ENCODE measurements around the gene PLCB3.

The PLCB3 gene

DNA sequence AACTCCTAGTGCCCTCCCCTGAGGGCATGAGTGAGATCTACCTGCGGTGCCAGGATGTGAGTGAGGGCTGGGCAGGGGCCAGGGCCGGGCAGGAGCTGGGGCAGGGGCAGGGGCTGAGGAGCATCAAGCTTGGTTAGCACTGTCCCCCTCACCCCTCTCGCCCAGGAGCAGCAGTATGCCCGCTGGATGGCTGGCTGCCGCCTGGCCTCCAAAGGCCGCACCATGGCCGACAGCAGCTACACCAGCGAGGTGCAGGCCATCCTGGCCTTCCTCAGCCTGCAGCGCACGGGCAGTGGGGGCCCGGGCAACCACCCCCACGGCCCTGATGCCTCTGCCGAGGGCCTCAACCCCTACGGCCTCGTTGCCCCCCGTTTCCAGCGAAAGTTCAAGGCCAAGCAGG, 31.1 kb upstream of the PLCB3 start:
- in situ Hi-C loops (cut with HindIII; ENCODE audit: low sequenced_read_pairs) = no loop called here
- H3K4me3 ChIP-seq (ENCODE audit: low read depth, low read length) = no peak overlapping the region
- no peak for DNase-seq (ENCODE audit: low read depth, low spot score)
- TF ChIP-seq, protein P1, sequence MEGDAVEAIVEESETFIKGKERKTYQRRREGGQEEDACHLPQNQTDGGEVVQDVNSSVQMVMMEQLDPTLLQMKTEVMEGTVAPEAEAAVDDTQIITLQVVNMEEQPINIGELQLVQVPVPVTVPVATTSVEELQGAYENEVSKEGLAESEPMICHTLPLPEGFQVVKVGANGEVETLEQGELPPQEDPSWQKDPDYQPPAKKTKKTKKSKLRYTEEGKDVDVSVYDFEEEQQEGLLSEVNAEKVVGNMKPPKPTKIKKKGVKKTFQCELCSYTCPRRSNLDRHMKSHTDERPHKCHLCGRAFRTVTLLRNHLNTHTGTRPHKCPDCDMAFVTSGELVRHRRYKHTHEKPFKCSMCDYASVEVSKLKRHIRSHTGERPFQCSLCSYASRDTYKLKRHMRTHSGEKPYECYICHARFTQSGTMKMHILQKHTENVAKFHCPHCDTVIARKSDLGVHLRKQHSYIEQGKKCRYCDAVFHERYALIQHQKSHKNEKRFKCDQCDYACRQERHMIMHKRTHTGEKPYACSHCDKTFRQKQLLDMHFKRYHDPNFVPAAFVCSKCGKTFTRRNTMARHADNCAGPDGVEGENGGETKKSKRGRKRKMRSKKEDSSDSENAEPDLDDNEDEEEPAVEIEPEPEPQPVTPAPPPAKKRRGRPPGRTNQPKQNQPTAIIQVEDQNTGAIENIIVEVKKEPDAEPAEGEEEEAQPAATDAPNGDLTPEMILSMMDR (IDR thresholded peaks at IDR 0.05; ENCODE audit: low read depth, low read length) = no peak

DNA sequence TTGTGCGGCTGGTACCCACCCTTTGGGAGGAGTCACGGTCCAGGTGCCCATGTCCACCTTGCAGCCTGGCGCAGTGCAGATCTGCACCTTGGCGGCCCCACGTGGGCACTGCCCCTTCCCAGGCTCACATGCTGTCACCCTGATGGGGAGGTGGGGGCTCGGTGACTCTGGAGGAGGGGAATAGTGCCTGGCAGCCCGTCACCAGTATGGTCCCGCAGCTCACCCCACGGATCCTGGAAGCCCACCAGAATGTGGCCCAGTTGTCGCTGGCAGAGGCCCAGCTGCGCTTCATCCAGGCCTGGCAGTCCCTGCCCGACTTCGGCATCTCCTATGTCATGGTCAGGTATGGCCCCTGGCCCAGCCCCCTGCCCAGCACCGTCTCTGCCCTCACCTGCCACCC, 30.5 kb upstream of the PLCB3 start:
- no peak overlapping the region for H3K4me3 ChIP-seq (ENCODE audit: low read depth, low read length)
- no peak for DNase-seq (ENCODE audit: low read depth, low spot score)
- in situ Hi-C loops (cut with HindIII; ENCODE audit: low sequenced_read_pairs) = no loop called here
- TF ChIP-seq, protein P1 (IDR thresholded peaks at IDR 0.05; ENCODE audit: low read depth, low read length) = no peak

DNA sequence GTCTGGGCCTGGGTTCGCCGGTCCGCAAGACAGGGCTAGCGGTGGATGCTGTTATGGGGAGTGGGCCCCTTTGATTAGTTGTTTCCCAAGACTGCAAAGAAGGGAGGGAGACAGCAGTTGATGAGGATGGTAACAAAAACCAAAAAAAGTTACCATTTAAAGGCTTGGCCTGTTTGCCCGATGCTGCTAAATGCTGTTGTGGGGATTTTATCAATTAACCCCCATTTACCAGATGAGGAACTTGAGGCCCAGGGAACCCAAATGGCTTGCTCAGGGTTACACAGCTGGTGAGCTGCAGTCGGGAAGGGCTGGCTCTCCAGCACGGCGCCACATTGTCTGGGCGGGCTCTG, 28.7 kb upstream of the PLCB3 start:
- TF ChIP-seq, protein P1 (IDR thresholded peaks at IDR 0.05; ENCODE audit: low read depth, low read length) = no peak
- H3K4me3 ChIP-seq (ENCODE audit: low read depth, low read length) = no peak overlapping the region
- in situ Hi-C loops (cut with HindIII; ENCODE audit: low sequenced_read_pairs) = no loop called here
- DNase-seq (ENCODE audit: low read depth, low spot score) = no peak

DNA sequence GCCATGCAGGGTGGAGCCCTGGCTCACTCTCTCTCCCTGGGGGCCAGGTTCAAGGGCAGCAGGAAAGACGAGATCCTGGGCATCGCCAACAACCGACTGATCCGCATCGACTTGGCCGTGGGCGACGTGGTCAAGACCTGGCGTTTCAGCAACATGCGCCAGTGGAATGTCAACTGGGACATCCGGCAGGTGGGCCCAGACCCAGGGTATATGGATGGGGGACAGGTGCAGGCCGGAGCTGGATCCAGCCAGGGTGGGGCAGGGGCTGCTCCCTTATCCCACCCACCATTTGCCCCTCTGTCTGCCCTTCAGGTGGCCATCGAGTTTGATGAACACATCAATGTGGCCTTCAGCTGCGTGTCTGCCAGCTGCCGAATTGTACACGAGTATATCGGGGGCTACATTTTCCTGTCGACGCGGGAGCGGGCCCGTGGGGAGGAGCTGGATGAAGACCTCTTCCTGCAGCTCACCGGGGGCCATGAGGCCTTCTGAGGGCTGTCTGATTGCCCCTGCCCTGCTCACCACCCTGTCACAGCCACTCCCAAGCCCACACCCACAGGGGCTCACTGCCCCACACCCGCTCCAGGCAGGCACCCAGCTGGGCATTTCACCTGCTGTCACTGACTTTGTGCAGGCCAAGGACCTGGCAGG, 28.2 kb upstream of the PLCB3 start:
- no peak for DNase-seq (ENCODE audit: low read depth, low spot score)
- TF ChIP-seq, protein P1 (IDR thresholded peaks at IDR 0.05; ENCODE audit: low read depth, low read length) = no peak
- in situ Hi-C loops (cut with HindIII; ENCODE audit: low sequenced_read_pairs) = no loop called here
- H3K4me3 ChIP-seq (ENCODE audit: low read depth, low read length) = no peak overlapping the region

DNA sequence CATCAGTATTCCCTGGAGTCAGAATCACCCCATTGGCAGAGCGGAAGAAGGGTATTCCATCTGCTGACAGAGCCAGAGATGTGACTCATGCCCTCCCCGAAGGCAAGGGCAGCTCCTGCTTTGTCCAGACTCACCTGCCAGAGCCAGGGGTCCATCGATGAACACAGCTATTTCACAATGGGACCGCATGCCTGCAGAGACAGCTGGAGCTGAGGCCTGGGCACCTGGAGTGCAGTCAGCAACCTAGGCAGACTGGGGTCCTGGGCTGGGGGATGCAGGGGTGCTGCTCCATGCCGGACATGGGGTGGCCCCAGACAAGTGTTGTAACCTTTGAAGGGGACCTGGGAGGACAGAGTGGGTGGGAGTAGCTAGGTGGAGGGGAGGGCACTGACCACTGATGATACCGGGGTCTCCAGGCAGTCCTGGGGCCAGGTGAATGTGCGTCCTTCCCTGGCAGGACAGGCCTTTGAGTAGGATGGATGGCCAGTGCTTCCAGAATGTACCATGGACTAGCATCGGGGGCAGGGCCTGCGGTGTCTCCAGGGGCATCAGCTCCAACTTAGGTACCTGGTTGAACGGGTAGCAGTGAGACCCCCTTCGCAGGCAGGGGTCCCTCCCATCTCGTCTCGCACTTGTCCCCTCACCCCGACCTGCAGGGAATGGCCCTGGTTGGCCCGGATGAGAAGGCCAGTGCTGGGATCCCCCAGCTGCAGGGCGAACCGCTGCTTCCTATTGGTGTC, 27.0 kb upstream of the PLCB3 start:
- TF ChIP-seq, protein P1 (IDR thresholded peaks at IDR 0.05; ENCODE audit: low read depth, low read length) = no peak
- in situ Hi-C loops (cut with HindIII; ENCODE audit: low sequenced_read_pairs) = no loop called here
- no peak overlapping the region for H3K4me3 ChIP-seq (ENCODE audit: low read depth, low read length)
- DNase-seq (ENCODE audit: low read depth, low spot score) = no peak

DNA sequence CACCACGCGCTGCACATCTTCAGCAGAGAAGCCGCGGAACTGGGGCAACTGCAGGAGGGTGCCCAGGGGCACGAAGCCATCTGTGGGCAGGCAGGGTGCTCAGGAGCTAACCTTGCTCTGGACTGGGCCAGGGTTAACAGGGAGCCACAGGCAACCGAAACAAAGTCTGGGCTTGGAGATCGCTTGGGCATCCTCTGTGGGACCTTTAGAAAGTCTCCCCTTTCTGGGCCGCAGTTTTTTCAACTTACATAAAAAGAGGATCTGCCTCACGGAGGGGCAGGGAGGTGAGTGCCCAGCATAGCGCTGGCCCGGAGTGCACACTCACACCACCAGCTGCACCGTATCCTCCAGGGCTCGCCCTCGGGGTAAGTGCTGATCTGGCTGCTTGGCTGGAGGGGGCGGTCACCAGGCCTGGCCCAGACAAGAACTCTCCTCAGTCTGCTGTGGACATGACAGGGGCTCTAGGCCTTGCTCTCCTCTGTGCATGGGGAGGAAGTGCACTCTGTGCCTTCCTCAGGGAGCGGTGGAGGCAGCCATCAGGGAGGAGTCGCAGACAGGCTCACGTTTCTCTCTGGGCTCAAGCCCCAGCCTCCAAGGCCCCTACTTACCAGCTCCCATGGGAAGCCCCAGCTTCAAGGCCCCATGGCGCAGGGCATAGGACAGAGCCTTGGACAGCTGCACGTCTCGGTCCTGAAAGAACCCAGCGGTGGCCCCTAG, 26.3 kb upstream of the PLCB3 start:
- no peak for DNase-seq (ENCODE audit: low read depth, low spot score)
- in situ Hi-C loops (cut with HindIII; ENCODE audit: low sequenced_read_pairs) = no loop called here
- TF ChIP-seq, protein P1 (IDR thresholded peaks at IDR 0.05; ENCODE audit: low read depth, low read length) = no peak
- peak overlapping the region; percentile 80 for H3K4me3 ChIP-seq (ENCODE audit: low read depth, low read length)
